Measurements from ENCODE around the gene FSCN2. TPM values are rescaled to one million over a fixed set of nuclear protein-coding genes. Genes with fewer than 3 reads are reported as not detected.
A peak's percentile ranks its signal among the peaks of the same experiment; 100 is the strongest.

Gene FSCN2
- total and polyA plus RNA-seq, 2 donors (not counting 3 experiments of a cell fraction or from before 2014, with no cell fraction given): 0.32 to 0.71 TPM

DNA sequence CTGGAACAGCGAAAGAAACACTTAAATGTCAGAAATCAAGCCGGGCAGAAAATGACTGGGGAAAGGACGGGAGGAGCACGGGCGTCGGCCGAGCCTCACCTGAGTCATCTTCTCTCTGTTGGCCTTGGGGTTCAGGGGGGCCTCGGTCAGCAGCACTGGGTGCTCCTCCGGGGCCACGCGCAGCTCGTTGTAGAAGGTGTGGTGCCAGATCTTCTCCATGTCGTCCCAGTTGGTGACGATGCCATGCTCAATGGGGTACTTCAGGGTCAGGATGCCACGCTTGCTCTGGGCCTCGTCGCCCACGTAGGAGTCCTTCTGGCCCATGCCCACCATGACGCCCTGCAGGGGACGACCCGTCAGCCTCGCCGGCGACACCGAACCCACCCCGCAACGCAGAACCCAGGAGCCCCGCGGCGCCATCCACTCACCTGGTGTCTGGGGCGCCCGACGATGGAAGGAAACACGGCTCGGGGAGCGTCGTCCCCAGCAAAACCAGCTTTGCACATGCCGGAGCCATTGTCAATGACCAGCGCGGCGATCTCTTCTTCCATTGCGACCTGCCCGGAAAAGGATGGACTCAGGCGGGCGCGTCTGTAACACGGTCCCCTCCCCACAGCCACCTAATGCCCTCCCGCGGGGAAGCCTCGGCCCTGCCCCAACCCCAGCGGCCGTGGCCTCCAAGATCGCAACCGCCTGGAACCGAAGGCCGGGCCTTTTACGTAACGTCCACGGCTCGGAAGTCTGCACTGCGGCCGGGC is 16.2 kb upstream of the FSCN2 start:
- no peaks in the 10 kb centered on the region for H3K27me3 ChIP-seq (ENCODE audit: control insufficient read depth in 2 of 2, insufficient read depth in 2 of 2, low read length in 2 of 2)
- FAIRE-seq (no peak), DNase-seq (ENCODE audit: low read depth, low spot score) (peak; percentile 27)
- no peaks in the 10 kb centered on the region for H3K9me3 ChIP-seq (replicated peaks; ENCODE audit: control insufficient read depth, insufficient read depth, low read length)
- TF ChIP-seq JUN (IDR thresholded peaks at IDR 0.05; ENCODE audit: borderline replicate concordance, insufficient read depth, insufficient read length, low read depth) (no peak), MYC (IDR thresholded peaks at IDR 0.05; ENCODE audit: low read depth, low read length) (no peak), GATA2 (IDR thresholded peaks at IDR 0.05; ENCODE audit: insufficient read depth, insufficient read length, low read depth, low read length) (no peak), POLR2AphosphoS5 (IDR thresholded peaks at IDR 0.05; ENCODE audit: insufficient read depth, low read depth, low read length) (peak; percentile 62), FOS (IDR thresholded peaks at IDR 0.05; ENCODE audit: borderline replicate concordance, insufficient read depth, low read length) (no peak), POLR2A (IDR thresholded peaks at IDR 0.05; ENCODE audit: low read depth, low read length) (peak; percentile 75)
- TF ChIP-seq, protein P1, sequence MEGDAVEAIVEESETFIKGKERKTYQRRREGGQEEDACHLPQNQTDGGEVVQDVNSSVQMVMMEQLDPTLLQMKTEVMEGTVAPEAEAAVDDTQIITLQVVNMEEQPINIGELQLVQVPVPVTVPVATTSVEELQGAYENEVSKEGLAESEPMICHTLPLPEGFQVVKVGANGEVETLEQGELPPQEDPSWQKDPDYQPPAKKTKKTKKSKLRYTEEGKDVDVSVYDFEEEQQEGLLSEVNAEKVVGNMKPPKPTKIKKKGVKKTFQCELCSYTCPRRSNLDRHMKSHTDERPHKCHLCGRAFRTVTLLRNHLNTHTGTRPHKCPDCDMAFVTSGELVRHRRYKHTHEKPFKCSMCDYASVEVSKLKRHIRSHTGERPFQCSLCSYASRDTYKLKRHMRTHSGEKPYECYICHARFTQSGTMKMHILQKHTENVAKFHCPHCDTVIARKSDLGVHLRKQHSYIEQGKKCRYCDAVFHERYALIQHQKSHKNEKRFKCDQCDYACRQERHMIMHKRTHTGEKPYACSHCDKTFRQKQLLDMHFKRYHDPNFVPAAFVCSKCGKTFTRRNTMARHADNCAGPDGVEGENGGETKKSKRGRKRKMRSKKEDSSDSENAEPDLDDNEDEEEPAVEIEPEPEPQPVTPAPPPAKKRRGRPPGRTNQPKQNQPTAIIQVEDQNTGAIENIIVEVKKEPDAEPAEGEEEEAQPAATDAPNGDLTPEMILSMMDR (IDR thresholded peaks at IDR 0.05; ENCODE audit: extremely low read depth in 1 of 2, insufficient read depth in 1 of 2, low read depth in 1 of 2, low read length in 2 of 2): no peak
- TF ChIP-seq, protein P2, sequence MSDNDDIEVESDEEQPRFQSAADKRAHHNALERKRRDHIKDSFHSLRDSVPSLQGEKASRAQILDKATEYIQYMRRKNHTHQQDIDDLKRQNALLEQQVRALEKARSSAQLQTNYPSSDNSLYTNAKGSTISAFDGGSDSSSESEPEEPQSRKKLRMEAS (IDR thresholded peaks at IDR 0.05; ENCODE audit: insufficient read depth, insufficient read length): no peak
- intact Hi-C loops (cut with micrococcal nuclease) (loop anchor here (2.0 to 5.0 kb wide), 2 partner anchors 55 to 260 kb away; no protein-coding TSS in a partner anchor), dilution Hi-C loops (cut with MboI; ENCODE audit: extremely low pct_ligation_motif_present, low sequenced_read_pairs) (no loop called here)
- peak overlapping the region; percentile 19 for H3K4me2 ChIP-seq (ENCODE audit: insufficient read depth, low read length)
- peaks cover 2% of the 10 kb centered on the region for H4K20me1 ChIP-seq (replicated peaks; ENCODE audit: control insufficient read depth, extremely low read depth, insufficient read depth, low read length)
- H3K27ac ChIP-seq (ENCODE audit: insufficient read depth, low read depth, low read length): peak overlapping the region; percentile 9
- H3K4me1 ChIP-seq (ENCODE audit: control insufficient read depth, extremely low read depth, insufficient read depth, low read length): peaks cover 34% of the 10 kb centered on the region
- peak overlapping the region; percentile 81 for H3K9ac ChIP-seq (replicated peaks; ENCODE audit: extremely low read depth, insufficient read depth, low read length)
- CTCF ChIA-PET: interaction anchor here (0.6 to 2.4 kb wide), 5 partner anchors 13 to 257 kb away, joined by 3 to 11 read pairs (median 3); no protein-coding TSS in a partner anchor
- H3K4me3 ChIP-seq (replicated peaks in 1 of 3; ENCODE audit: insufficient read depth in 1 of 3, low read depth in 1 of 3, low read length in 3 of 3): peak overlapping the region; percentile 42 to 93 (median 78)
- POLR2A ChIA-PET: interaction anchor here (0.6 to 1.9 kb wide), 11 partner anchors 9 to 381 kb away, joined by 3 to 10 read pairs (median 3); partner anchors contain the start of gene BAHCC1
- peaks cover 15 to 24% of the 10 kb centered on the region in 2 experiments for H3K36me3 ChIP-seq (ENCODE audit: control insufficient read depth in 2 of 2, extremely low read depth in 1 of 2, insufficient read depth in 2 of 2, low read length in 2 of 2)
- H3K79me2 ChIP-seq (ENCODE audit: control insufficient read depth, insufficient read depth, low read length): peaks cover 56% of the 10 kb centered on the region
- H3K9me1 ChIP-seq (replicated peaks; ENCODE audit: control insufficient read depth, extremely low read depth, insufficient read depth, low read length): no peaks in the 10 kb centered on the region
- TSS peak; percentile 54 for BruUV-seq (replicated peaks)
- no peak overlapping the region for H2AFZ ChIP-seq (ENCODE audit: low read depth, low read length)

Data from endothelial cell of umbilical vein (primary cell).